Umbilical cord (tissue), 2 donors: ENCODE data around the gene EFL1. TPM values are rescaled to one million over a fixed set of nuclear protein-coding genes. Genes with fewer than 3 reads are reported as not detected.

Source experiments
- DNase-seq: peaks from one replicate; pipeline ENCODE4 v3.0.0-alpha.2; 2015; ENCODE audit warnings: low spot score
- total RNA-seq: library from RNA; depleted of rRNA; stranded (reverse); fragments of >200 nt; gene quantifications from one replicate; pipeline ENCODE4 v1.2.3, GENCODE V29; 2014; ENCODE audit warnings: low replicate concordance; ENCODE audit not compliant: insufficient read depth

EFL1 gene
- total RNA-seq, 1 donor from 2014 or later: 12.5 TPM

GRCh38 chr15:82081914-82082762, 180.4 kb downstream of the EFL1 start:
- DNase-seq: peak; percentile 10

GRCh38 chr15:82080774-82081173, 181.8 kb downstream of the EFL1 start:
- no peak for DNase-seq

Other genes starting within 250 kb of the EFL1 start
- gene MEX3B, start 216.7 kb downstream of the EFL1 start, total RNA-seq: 16.4 TPM
- 2.4 TPM for gene SAXO2, start 84 bp upstream of the EFL1 start, total RNA-seq
- 4.3 TPM for gene GOLGA6L10, start 86.7 kb upstream of the EFL1 start, total RNA-seq
- gene GOLGA6L9, start 167.1 kb upstream of the EFL1 start, total RNA-seq: 0.96 TPM